ENCODE data around the gene TIPIN.

TIPIN gene

DNA sequence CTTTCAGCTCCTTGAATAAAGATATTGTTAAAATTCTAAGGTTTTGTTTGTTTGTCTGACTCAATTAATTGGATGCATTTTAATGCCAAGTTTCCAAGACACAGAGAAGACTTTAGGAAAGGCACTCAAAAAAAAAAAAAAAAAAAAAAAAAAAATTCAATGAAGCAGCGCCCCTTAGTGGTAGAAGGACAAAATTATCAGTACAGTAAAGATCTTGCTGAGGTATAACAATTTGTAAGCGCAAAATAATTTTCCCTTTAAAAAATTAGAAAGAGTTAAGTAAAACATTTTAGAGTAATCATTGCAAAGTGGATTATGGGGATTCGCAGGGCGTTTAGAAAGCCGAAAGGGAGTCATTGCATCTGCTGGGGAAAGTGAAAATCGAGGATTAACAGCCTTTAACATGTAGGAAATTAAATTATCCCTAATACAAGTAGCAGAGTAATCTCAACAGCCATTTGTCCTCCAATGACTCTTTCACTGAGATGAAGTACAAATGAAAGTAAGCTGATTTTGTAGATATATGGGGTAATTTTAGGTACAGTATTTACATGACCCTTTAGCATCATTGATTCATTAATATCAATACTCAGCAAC lies 68.9 kb downstream of the TIPIN start:
- no peak overlapping the region for H3K27ac ChIP-seq (ENCODE audit: extremely low read depth, low read depth, low read length)
- CTCF ChIA-PET, result interaction anchor here (0.6 to 2.6 kb wide), 23 partner anchors 9 to 1910 kb away, joined by 3 to 9 read pairs (median 3); partner anchors contain the start of gene SNAPC5
- TF ChIP-seq CTCF (tag by site-specific recombination; IDR thresholded peaks at IDR 0.05), result no peak; the same call in 1 of the 2 replicates
- 0 out of 2 replicates have a peak, but pooled peaks have one; percentile 20 for TF ChIP-seq SP7 (tag by site-specific recombination; IDR thresholded peaks at IDR 0.05)
- 0 out of 2 replicates have a peak, but pooled peaks have one; percentile 26 for TF ChIP-seq ZBTB8A (tag by site-specific recombination; IDR thresholded peaks at IDR 0.05)
- TF ChIP-seq ZNF629 (tag by site-specific recombination; IDR thresholded peaks at IDR 0.05), result 0 out of 2 replicates have a peak, but pooled peaks have one; percentile 34
- peak; percentile 81 for TF ChIP-seq ZNF654 (tag by site-specific recombination; IDR thresholded peaks at IDR 0.05; ENCODE audit: low read depth)
- TF ChIP-seq ZNF362 (tag by site-specific recombination; IDR thresholded peaks at IDR 0.05), result peak; percentile 96
- no peak for TF ChIP-seq ZNF76 (tag by site-specific recombination; IDR thresholded peaks at IDR 0.05; ENCODE audit: borderline replicate concordance, low read depth)
- peak; percentile 47; the same call in 1 of the 2 replicates for TF ChIP-seq PRDM1 (tag by site-specific recombination; IDR thresholded peaks at IDR 0.05)
- no peak for TF ChIP-seq GLIS2 (tag by site-specific recombination; IDR thresholded peaks at IDR 0.05)
- TF ChIP-seq ZEB2 (tag by site-specific recombination; IDR thresholded peaks at IDR 0.05), result 0 out of 2 replicates have a peak, but pooled peaks have one; percentile 16

More for the DNA sequence above, 68.9 kb downstream of the TIPIN start:
- peaks cover 15% of the 10 kb centered on the region for H3K4me1 ChIP-seq (ENCODE audit: control insufficient read depth, insufficient read depth, low read length)
- POLR2A ChIA-PET, result no interaction called here
- no peaks in the 10 kb centered on the region for H3K9me3 ChIP-seq (ENCODE audit: control insufficient read depth, insufficient read depth, low read depth, low read length)
- no peaks in the 10 kb centered on the region; a peak in 1 of 3 replicates for H3K36me3 ChIP-seq (ENCODE audit: control insufficient read depth in 2 of 2, insufficient read depth in 1 of 2, low read length in 2 of 2)
- no peak overlapping the region for H3K4me3 ChIP-seq (ENCODE audit: low read depth, low read length)
